HEK293 (cell line): ENCODE data around the gene SLC6A6.

Source experiments
- CTCF ChIA-PET: fragments of 350-600 bp; formaldehyde crosslinking; extraction: SDS; loops from one replicate; lab custom pipeline; 2021; ENCODE audit warnings: antibody characterized with exemption; lab: Yijun Ruan, JAX
- POLR2A ChIA-PET: fragments of 300-600 bp; formaldehyde crosslinking; extraction: SDS; loops from one replicate; lab custom pipeline; 2020; ENCODE audit warnings: antibody characterized with exemption, inconsistent platforms; lab: Yijun Ruan, JAX
- H3K27ac ChIP-seq: fragments of 200-500 bp; sonication (Bioruptor generic); 2 replicates; pipeline ENCODE4 v1.5.1; 2014; ENCODE audit warnings: low read depth, low read length, control low read depth, inconsistent platforms; ENCODE audit errors: extremely low read depth
- H3K36me3 ChIP-seq, 2 experiments: fragments of 200-500 bp in 1 of 2; sonication (Bioruptor generic) in 1 of 2; 1 replicate in 1 of 2; 2 replicates in 1 of 2; pipeline ENCODE4 v1.5.1; 2014 to 2017; ENCODE audit warnings: inconsistent platforms in 2 of 2, low read length in 2 of 2; ENCODE audit not compliant: control insufficient read depth in 2 of 2, insufficient read depth in 1 of 2
- H3K4me1 ChIP-seq: fragments of 200-500 bp; sonication (Bioruptor generic); 2 replicates; pipeline ENCODE4 v1.5.1; 2014; ENCODE audit warnings: mild to moderate bottlenecking, low read length, inconsistent platforms; ENCODE audit not compliant: control insufficient read depth, insufficient read depth
- H3K4me3 ChIP-seq: 2 replicates; pipeline ENCODE4 v1.5.1; 2011; ENCODE audit warnings: low read depth, mild to moderate bottlenecking, control low read depth, low read length, moderate library complexity
- H3K9me3 ChIP-seq: fragments of 200-500 bp; sonication (Bioruptor generic); 2 replicates; pipeline ENCODE4 v1.5.1; 2014; ENCODE audit warnings: low read depth, low read length, inconsistent platforms; ENCODE audit not compliant: control insufficient read depth, insufficient read depth
- ATF2 ChIP-seq: fragments of 450-650 bp; formaldehyde crosslinking; IDR thresholded peaks from 2 replicates; pipeline ENCODE4 v1.5.1; 2016; ENCODE audit warnings: missing biosample characterization, missing genetic modification characterization, low read depth
- HOXA7 ChIP-seq: sonication (generic); formaldehyde crosslinking; IDR thresholded peaks from 2 replicates; pipeline ENCODE4 v1.8.1; 2022; ENCODE audit warnings: missing genetic modification reagents, borderline replicate concordance
- KLF1 ChIP-seq: fragments of 450-650 bp; formaldehyde crosslinking; IDR thresholded peaks from 2 replicates; pipeline ENCODE4 v1.5.1; 2016; ENCODE audit warnings: missing biosample characterization, missing genetic modification characterization
- OVOL3 ChIP-seq: fragments of 450-650 bp; formaldehyde crosslinking; IDR thresholded peaks from 2 replicates; pipeline ENCODE4 v1.5.1; 2016; ENCODE audit warnings: missing biosample characterization, missing genetic modification characterization
- SETDB1 ChIP-seq: IDR thresholded peaks from one replicate; pipeline ENCODE4 v1.6.1; 2017; ENCODE audit warnings: mild to moderate bottlenecking, low read length, moderate library complexity, mixed read lengths; ENCODE audit not compliant: insufficient read length
- YY1 ChIP-seq: fragments of 450-650 bp; formaldehyde crosslinking; IDR thresholded peaks from 2 replicates; pipeline ENCODE4 v1.5.1; 2018; ENCODE audit warnings: missing biosample characterization, missing genetic modification characterization
- ZBTB10 ChIP-seq: fragments of 450-650 bp; formaldehyde crosslinking; IDR thresholded peaks from 2 replicates; pipeline ENCODE4 v1.5.1; 2016; ENCODE audit warnings: missing biosample characterization, missing genetic modification characterization
- ZNF112 ChIP-seq: fragments of 450-650 bp; formaldehyde crosslinking; IDR thresholded peaks from 2 replicates; pipeline ENCODE4 v1.5.0; 2017; ENCODE audit warnings: missing biosample characterization, missing genetic modification characterization
- ZNF174 ChIP-seq: fragments of 450-650 bp; formaldehyde crosslinking; IDR thresholded peaks from 2 replicates; pipeline ENCODE4 v1.5.0; 2017; ENCODE audit warnings: missing biosample characterization, mild to moderate bottlenecking, missing genetic modification characterization
- ZNF239 ChIP-seq: fragments of 450-650 bp; formaldehyde crosslinking; IDR thresholded peaks from 2 replicates; pipeline ENCODE4 v1.5.1; 2016; ENCODE audit warnings: missing biosample characterization, missing genetic modification characterization
- ZNF26 ChIP-seq: fragments of 450-650 bp; formaldehyde crosslinking; IDR thresholded peaks from 2 replicates; pipeline ENCODE4 v1.5.1; 2016; ENCODE audit warnings: missing biosample characterization, missing genetic modification characterization
- ZNF426 ChIP-seq: fragments of 450-650 bp; formaldehyde crosslinking; IDR thresholded peaks from 2 replicates; pipeline ENCODE4 v1.5.1; 2017; ENCODE audit warnings: missing biosample characterization, missing genetic modification characterization, mild to moderate bottlenecking, inconsistent platforms, moderate library complexity
- ZNF48 ChIP-seq: fragments of 450-650 bp; formaldehyde crosslinking; IDR thresholded peaks from 2 replicates; pipeline ENCODE4 v1.5.1; 2016; ENCODE audit warnings: missing biosample characterization, missing genetic modification characterization
- ZNF585B ChIP-seq: fragments of 450-650 bp; formaldehyde crosslinking; IDR thresholded peaks from 2 replicates; pipeline ENCODE4 v1.5.1; 2016; ENCODE audit warnings: missing biosample characterization, missing genetic modification characterization
- ZNF670 ChIP-seq: fragments of 450-650 bp; formaldehyde crosslinking; IDR thresholded peaks from 2 replicates; pipeline ENCODE4 v1.5.1; 2016; ENCODE audit warnings: missing biosample characterization, missing genetic modification characterization, low read depth
- ZNF768 ChIP-seq: fragments of 450-650 bp; formaldehyde crosslinking; IDR thresholded peaks from 2 replicates; pipeline ENCODE4 v1.5.1; 2018; ENCODE audit warnings: missing biosample characterization, mild to moderate bottlenecking, missing genetic modification characterization
- ZSCAN23 ChIP-seq: fragments of 450-650 bp; formaldehyde crosslinking; IDR thresholded peaks from 2 replicates; pipeline ENCODE4 v1.5.1; 2016; ENCODE audit warnings: missing biosample characterization, missing genetic modification characterization
- ZXDB ChIP-seq: fragments of 450-650 bp; formaldehyde crosslinking; IDR thresholded peaks from 2 replicates; pipeline ENCODE4 v1.5.1; 2016; ENCODE audit warnings: missing biosample characterization, missing genetic modification characterization

SLC6A6 gene

GRCh38 chr3:14532691-14533456 is 130.5 kb downstream of the SLC6A6 start (continued):
- TF ChIP-seq ATF2 (tag by site-specific recombination) = no peak
- TF ChIP-seq SETDB1 = no peak
- TF ChIP-seq ZNF112 = no peak
- TF ChIP-seq YY1 (tag by site-specific recombination) = no peak

GRCh38 chr3:14533457-14533958 is 131.1 kb downstream of the SLC6A6 start:
- TF ChIP-seq ATF2 (tag by site-specific recombination) (no peak), ZNF768 (no peak), KLF1 (no peak), ZSCAN23 (no peak), SETDB1 (no peak), OVOL3 (no peak), ZNF585B (tag by site-specific recombination) (no peak), ZNF239 (tag by site-specific recombination) (no peak), ZNF174 (tag by site-specific recombination) (no peak), ZXDB (tag by site-specific recombination) (no peak), ZBTB10 (tag by site-specific recombination) (no peak), ZNF48 (no peak), ZNF670 (no peak), ZNF426 (tag by site-specific recombination) (no peak), ZNF26 (no peak), HOXA7 (no peak)
- ChIA-PET CTCF (interaction anchor here (0.6 to 1.3 kb wide), 4 partner anchors 15 to 330 kb away, joined by 3 to 6 read pairs (median 3); no protein-coding TSS in a partner anchor), POLR2A (no interaction called here)
- H3K27ac ChIP-seq = no peak overlapping the region
- H3K4me1 ChIP-seq = no peaks in the 10 kb centered on the region
- H3K36me3 ChIP-seq = no peaks in the 10 kb centered on the region
- H3K9me3 ChIP-seq = no peaks in the 10 kb centered on the region
- no peak overlapping the region for H3K4me3 ChIP-seq
